Stimulated activated CD4-positive, alpha-beta T cell treated with anti-CD3 and anti-CD28 coated beads, Interleukin-1b, Interleukin-23, amount 100 ng/mL, for 1 hour (primary cell): ENCODE data around the gene ST6GALNAC6.

Experiments
- DNase-seq, 2 donors: peaks; one replicate each; pipeline ENCODE4 v3.0.0-alpha.2; 2020; ENCODE audit warnings: low read depth in 2 of 2

The ST6GALNAC6 gene

DNA sequence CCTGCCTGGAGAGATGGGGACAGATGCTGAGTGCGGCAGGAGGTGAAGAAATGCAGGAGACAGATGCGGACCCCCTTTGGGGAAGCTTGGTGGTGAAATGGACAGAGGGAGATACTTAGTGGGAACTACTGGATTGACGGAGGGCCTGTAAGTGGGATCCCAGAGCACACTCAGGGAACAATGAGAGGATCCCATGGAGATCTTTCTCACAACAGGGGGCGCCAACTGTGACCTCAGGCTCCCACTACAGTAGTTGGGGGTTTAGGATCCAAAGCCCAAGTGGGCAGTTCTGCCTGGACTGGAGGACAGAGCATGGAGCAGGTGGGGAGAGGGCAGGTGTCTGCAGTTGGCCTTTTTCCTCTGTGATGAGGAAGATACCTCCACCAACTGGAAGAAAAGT, 34.8 kb upstream of the ST6GALNAC6 start:
- no peak for DNase-seq

DNA sequence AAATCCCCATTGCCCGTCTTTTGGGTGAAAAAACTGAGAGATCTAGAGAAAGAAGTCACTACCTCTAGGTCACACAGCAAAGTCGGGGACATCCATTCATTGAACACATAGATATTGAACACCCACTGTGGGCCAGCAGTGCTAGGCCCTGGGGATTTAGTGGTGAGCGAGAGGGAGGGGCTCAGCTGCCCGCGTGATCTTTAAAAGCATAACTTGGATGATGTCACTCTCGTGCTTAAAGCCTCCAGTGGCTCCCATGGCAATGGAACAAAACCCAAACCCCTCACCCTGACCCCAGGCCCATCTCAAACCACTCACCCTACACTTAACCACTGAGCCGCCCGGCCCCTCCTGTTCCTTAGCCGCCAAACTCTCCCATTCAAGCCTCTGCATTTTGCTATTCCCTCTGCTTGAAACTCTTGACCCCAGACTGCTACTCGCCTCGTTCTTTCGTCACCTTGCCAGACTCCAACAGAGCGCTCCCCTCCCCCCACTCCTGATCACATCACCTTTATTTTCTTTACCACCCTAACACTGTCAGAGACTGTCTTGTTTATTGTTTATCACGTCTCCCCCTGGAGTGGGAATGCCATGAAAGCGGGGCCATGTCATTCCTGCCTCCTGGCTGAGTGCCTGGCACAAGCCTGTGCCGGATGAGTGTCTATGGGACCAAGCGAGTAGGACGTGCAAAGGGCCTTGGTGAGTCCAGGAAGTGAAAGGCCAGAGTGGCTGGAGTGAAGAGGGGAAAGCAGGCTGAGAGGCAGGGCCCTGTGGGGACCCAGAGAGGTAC, 31.9 kb upstream of the ST6GALNAC6 start:
- DNase-seq, result no peak

DNA sequence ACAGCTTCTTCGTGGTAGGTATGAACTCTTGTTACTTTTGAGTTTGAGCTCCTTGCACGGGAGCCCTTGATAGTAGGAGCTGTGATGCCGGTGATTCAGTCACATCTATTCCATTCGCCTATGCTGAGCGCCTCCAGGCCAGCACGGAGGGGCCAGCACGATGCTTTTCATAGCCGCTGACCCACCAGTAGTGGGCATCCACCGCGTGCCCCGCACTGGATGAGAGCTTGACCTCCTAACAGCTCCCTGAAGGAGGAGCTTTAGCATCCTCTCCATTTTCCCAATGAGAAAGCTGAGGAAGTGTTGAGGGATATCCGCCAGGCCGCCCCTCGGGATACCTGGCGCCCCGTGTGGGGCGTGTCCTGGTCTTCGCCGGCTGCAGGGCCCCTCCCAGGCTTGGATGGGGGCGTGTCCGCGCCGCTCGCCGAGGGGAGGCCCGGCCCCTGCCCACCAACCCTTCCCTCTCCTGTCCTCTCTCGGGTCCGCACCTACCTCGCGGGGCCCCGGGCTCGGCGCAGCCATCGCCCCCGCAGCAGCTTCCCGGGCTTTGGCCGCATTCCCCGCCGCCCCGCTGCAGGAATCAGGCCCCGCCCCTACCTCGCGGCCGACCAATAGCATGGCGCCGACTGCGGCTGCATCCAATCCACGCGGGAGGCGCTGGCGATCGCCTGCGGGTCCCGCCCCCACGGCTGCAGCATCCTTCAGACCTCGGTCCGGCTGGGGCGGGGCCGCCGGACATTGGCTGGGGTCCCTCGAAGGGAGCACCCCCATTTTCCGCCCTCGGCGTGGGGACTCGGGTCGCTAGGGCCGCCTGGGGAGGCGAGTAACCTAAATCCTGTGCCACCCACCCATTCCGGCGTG, 31.1 kb upstream of the ST6GALNAC6 start, which contains the start of gene PIP5KL1:
TSS of gene PIP5KL1 (minus strand) at position 547 of the 861 bp plus-strand sequence. CDS start at position 522, 25 bp downstream.
- DNase-seq, result no peak

DNA sequence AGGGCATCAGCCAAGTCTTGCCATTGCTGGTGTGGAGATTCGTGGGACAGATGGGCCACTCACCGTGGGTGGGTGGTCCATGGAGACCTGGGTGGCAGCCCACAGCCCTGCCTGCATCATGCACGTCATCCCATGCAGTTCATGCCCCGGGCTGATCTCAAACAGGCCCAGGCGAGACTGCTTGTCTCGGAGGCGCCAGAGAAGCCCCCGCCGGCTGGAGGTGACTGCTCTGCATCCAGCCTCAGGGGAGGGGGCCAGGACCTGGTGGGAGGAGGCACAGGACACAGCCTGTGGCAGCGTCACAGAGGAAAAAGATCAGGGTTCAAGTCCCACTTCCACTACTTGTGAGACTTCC, 30.2 kb upstream of the ST6GALNAC6 start:
- no peak for DNase-seq

DNA sequence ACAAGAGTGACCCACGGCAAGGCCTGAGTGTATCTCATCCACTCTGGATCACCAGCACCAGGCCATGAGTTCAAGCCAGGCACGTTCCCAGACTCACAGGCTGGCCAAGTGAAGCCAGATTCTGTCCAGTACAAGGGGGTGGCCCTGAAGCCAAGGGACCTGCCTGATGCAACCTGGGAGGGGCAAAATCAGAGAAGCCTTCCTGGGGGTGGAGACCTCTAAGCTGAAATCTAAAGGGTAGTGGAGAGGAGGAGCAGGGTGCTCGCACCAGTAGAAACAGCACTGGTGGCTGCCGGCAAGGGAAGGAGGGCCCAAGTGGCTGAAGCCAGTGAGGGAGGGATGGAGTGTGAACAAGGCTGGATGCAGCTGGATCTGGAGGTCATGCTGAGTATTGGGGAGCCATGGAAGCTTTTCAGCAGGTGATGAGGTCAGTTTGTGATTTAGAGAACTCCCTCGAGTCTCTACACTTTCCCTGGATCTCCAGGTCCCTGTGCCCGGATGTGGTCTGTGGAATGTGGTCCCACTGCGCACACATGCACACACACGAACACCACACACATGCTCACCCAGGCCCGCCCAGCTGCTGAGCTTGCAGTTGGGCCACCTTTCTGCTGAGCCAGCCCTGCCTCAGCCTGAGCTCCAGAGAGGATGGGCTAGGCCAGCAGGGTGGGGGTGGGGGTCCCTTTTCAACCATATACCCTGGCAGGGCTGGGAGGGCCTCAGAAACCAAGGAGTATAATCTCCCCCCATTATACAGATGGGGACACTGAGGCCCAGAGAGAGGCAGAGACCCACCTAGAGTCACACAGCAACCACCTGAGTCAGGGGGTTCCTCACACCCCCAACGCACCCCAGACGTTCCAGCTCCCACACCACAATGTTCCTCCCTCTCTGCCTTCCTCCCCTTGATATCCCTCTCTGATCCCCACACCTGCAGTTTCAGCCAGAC, 29.5 kb upstream of the ST6GALNAC6 start:
- no peak for DNase-seq

DNA sequence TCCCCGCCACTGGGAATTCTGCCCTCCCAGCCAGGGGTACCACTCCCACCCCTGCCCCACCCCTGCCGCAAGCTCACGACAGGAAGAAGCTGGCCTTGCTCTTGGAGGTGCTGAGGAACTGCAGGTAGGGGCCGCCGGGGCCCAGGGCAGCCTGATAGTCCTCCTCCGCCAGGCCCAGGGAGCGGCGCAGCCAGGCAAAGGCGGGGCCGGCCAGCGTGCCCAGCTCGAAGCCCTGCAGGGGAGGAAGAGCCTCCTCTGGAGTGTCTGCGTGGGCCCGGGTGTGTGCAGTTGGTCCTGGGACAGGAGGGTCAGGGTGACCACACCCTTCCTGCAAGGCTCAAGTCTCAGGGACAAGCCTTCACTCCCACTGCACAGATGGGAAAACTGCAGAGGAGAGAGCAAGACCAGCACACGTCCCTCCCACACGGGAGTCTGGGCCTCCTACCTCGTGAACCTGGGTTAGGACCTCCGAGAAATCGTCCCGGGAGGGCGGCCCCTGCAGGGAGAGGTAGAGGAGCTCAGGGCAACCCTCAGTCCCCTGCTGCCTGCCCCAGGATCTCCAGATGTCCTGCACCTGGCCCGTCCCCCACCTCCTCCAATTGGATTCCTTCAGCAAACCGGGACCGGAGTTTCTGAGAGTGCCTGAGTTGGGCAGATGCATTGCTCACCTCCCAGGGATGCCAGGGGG, 28.7 kb upstream of the ST6GALNAC6 start:
- DNase-seq, result no peak

DNA sequence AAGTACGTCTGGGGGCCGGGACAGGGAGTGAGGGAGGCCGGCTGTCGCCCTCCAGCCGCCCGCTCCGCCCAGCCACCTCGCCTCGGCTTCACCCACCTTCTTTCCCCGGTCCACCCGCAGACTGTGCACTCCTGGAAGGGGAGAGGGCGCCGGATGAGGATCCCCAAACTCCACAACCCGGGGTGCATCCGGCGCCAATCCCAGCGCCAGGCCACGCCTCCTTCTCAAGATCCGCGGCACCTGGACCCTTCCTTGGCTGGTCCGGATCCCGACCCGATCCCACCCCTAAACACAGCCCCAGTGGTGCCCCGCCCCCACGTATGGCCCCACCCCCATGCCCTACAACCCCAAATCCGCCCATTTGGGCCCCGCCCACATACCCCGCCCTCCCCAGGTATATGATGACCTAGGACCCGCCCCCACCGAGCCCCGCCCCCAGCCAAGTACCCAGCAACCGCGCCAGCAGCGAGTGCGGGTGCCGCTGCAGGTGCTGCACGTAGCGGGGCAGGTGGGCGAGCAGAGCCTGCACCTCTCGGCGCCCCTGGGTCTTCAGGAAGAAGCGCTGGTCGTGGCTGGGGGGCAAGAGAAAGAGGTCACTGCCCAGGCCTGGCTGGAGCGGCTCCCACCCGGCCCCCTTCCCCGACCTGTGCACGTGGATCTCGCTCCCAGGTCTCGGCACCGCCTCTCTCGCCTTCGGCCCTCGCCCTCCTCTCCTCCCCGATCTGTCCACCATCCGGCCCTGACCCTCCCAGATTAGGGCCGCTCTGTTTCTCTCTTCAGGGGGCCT, 28.0 kb upstream of the ST6GALNAC6 start:
- DNase-seq, result peak; percentile 55 to 62

DNA sequence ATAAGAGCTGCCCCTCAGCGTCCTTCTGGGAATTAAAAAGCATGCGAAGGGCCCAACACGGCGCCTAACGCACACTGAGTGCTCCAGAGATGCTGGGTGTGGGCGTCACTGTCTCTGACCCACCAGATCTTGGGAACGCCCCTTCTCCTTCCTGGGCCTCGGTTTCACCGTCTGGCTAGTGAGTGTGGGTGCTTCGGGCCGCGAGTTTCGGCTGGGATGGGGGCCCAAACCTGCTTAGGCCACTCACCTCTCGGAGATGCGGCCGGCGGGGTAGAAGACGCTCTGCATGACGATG, 27.4 kb upstream of the ST6GALNAC6 start:
- DNase-seq, result no peak

DNA sequence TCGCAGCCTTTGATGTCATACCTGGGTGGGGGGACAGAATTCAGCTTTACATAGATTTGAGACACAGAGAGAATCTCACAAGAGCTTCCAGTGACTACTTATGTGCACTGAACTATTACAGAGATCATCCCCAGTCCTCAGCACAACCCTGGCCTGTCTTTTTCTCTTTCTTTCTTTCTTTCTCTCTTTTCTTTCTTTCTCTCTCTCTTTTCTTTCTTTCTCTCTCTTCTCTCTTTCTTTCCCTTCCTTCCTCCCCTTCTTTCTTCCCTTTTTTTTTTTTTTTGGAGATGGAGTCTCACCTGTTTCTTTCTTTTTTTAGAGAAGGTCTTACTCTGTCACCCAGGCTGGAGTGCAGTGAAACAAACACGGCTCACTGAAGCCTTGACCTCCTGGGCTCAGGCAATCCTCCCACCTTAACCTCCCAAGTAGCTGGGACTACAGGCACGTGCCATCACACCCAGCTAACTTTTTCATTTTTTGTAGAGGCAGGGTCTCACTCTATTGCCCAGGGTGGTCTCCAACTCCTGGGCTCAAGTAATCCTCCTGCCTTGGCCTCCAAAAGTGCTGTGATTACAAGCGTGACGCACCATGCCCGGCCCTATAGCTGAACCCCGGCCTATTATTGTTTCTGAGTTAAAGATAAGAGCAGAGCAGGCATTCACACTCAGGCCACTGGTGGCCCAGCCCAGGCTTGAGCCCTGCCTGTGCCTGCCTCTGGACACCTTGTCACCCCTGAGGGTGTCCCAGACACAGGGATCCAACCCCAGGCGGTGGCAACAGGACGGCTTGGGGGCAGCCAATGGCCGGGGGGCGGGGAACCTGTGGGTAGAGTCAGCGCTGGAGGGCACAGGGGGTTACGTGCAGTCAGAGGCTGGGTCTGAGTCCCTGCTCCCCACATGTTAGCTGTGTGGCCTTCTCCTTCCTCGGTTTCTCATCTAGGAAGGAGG, 26.8 kb upstream of the ST6GALNAC6 start:
- DNase-seq, result no peak

DNA sequence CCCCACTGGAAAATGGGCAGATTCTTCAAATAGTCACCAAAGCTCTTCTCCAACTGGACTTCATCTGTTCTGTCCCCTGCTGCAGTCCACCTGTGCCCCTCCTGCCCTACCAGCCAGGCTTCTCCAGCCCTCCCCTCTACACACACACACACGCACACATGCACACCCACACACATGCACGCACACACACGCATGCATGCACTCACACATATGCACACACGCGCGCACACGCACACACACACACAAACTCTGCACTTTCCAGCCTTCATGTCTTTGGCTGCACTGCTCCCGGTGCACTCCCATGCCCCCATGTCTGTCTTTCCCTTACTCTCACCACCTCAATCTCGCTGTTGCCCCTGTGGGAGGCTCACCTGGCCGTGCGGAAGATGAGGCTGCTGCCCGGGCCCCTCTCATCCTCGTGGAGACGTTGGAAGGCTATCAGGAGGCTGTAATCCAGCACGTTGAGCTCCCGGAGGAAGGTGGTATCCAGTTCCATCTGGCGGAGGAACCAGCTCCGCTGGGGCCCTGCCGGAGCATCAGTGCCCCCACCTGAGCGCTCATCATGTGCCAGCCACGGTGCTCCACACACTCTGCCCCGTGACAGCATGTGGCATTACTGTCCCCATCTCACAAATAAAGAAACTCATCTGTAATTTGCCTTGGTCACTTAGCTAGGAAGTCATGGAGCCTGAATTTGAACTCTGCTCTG, 25.5 kb upstream of the ST6GALNAC6 start:
- DNase-seq, result no peak

DNA sequence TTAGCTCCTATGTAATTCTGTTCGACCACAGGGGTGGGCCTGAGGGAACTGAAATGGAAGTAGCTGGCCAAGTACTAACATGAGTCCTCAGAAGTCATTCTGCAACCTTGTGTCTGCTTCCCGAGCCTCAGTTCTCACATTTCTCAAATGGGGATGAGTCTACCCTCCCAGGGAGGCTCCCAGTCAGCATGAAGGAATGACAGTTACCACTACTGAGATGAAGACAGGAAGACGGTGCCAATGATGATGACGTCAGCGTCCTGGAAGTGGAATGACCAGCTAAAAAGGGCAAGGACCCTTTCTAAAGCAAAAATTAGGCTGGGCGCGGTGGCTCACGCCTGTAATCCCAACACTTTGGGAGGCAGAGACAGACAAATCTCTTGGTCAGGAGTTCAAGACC, 24.4 kb upstream of the ST6GALNAC6 start:
- DNase-seq, result no peak

DNA sequence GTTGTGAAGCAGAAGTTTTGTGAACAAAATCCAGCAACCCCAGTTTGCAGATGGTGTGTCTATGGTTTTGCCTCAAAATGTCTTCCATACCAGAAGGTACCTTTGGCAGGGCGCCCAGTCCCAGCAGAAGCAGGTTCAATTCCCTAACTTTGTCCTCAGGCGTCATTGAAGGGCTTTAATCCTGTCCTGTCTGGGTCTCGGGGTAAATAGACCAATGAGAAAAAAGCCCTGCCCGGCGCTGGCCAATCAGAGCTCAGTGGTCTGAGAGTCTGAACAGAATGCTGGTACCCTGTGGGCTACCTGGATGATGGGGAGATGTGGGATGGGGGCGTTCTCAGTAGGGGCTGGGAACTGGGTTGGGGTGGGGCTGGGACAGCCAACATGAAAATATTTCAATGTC, 23.6 kb upstream of the ST6GALNAC6 start:
- no peak for DNase-seq

DNA sequence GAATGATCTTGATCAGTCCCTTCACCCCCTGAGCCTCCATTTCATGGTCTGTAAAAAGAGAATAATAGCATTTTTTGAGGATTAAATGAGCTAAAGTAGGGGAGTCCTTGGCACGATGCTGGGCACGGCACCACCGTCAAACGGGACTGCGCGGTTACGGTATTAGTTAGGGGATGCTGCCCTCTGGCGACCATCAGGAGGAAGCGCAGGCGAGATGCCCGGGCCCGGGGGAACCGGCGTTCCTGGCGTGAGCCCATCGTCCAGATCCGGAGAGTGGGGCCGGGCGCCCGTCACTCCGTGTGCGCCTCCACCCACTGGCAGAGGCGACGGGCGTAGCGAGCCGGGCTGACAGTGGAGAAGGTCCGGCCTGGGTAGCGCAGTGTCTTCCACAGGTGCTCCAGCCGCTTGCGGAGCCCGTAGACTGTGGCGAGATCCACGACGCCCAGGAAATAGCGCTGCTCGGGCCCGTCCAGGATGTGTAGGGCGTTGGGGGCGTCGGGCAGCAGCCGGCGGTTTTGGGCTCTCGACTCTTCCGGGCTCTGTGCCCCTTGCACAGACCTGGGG, 22.2 kb upstream of the ST6GALNAC6 start:
- peak in 1 of 2 donors; percentile 66 for DNase-seq

DNA sequence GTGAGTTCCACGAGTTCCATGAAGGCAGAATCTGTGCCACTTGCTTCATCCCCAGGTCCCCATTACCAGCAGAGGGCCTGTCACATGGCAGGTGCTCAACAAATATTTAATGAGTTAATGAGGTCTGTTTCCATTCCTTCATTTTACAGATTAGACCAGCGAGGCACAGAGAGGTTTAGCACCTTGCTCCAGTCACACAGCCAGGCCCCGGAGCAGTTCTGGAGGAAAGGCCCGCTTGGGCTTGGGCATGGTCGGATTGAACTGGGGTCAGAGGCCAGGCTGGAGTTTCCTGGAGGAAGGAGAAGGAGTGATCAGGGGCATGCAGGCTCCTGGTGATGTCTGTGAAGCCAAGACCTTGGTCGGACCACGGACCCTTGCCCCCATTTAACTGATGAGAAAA, 21.4 kb upstream of the ST6GALNAC6 start:
- no peak for DNase-seq

DNA sequence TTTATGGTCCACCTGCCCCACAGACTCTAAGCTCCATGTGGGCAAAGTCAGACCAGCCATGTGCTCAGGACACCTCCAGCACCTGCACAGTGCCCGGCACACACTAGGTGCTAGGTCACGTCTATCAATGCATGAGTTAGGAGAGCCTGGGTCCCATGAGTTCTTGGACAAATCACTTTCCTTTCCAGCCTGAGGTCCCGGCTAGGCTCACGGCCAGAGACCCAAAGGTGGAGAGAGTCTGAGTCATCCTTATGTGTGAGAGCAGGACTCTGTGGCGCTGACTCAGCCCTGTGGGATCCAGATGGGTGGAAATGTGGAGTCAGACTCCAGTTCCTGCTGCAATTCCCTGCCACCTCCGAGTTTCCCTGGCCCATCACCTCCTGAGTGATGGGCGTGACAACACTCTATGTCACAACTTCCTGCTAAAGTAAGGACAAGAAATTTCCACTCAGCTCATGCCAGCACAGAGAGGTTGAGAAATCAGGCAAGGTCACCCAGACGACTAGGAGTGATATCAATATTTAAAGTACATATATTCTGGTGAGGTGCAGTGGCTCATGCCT, 19.9 kb upstream of the ST6GALNAC6 start:
- DNase-seq, result no peak

DNA sequence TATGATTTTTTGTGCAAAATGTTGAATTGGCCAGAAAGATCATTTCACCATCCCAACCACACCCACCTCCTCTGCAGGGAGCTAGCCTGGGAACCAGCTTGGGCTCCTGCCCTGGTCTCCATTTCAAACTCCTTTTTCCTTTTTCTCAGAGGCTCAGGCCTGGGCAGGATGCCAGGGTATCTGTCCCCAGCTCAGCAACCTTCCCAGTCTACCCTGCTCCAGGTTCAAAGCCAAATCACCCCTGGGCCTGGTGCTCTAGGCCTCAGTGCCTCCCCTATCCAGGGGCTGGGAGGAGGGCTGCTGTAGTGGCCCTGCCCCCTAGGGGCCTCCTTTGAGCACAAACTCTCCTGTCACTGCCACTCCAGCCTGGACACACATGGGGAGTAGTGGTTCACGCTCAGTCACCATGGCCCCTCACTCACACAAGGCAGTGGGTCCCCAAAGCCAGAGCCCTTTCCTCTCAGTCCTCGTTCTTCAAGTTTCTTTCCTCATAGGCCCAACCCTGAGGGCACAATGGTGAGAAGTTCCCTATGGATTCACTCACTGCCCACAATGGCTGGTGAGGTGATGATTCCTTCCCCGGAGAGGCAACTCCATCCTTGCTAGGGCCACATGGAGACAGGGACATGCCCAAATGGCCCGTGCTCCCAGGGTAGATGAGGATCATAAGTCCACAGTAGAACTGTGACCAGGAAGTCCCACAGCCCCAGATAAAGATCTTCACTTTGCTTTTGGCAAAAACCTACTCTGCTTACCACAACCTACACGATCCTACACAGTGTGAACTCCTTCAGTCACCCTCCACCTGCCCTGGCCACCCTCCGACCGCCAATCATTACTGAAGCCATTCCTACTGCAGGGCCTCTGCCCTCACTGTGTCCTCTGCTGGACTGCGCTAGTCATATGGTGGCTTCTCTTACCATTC, 19.0 kb upstream of the ST6GALNAC6 start:
- DNase-seq, result no peak

DNA sequence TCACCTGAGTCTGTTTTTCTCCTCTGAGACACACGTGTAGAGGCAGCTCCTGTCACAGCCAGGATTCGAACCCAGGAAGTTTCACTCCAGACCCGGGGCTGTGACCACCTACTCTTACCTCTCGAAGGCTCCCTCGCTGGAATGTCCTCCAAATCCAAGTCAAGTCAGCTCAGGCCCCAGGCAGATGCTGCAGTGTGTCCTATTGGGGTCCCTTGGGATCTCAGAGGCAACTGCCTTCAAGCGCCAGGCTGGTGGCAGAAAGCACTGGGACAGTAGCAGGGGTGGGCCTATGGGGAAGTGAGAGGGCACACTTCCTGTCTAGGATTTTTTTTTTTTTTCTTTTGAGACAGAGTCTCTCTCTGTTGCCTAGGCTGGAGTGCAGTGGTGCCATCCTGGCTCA, 18.2 kb upstream of the ST6GALNAC6 start:
- no peak for DNase-seq
